GM18868 (cell line): ENCODE results near the gene SLC5A6.
"Not testable (repeated sequence)": the region's sequence is repeated elsewhere in the genome, so short reads cannot be mapped to it uniquely, and the experiment has no call there.

Experiments
- ATAC-seq: cut with Tn5 transposase; IDR thresholded peaks from one replicate; pipeline ENCODE4 v1.9.1; 2021; ENCODE audit warnings: mild to moderate bottlenecking, moderate library complexity; ENCODE audit not compliant: unreplicated experiment

SLC5A6 gene

DNA sequence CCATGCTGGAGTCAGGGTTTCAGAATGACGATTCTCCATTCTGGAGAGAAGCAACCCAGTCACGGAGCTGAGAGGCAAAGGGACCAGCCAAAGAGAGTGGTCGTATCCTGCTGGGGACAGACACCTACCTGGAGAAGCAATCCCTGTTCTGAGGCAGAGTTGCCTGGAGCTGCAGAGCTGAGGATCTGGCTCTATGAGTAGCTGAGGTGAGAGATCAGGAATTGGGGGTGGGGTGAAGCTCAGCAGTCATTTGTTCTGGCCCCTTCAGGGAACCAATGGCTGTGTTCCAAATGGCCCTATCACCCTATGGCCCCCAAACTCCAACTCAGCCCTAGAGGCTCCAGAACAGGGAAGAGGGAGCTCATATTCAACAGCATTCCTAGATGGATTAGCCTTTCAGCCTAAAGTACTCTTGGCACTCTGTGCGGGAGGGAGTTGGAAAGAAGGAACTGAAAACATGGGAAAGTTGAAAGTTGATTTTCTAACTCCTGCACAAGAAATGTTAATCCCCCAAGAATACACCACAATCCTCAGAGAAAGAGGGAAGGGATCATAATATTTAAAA, 3.5 kb downstream of the SLC5A6 start:
- no peak for ATAC-seq

DNA sequence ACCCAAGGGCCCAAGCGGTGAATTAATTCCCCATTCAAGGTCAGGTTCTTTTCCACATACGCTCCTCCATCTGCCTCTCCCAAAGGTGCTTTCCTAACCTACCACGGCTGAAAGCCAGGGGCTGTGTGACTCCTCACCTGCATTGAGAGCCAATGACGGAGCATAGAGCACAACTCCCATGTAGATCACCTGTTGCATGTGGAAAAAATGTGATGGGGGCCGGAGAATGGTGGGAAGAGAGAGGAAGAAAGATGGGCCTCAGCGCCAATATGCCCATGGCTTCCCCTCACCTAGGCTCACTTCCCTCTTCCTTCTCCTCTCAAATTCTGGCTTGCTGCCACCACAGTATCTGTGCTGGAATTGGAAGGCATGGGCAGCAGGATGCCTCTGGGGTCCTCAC, 5.7 kb downstream of the SLC5A6 start:
- no peak for ATAC-seq

DNA sequence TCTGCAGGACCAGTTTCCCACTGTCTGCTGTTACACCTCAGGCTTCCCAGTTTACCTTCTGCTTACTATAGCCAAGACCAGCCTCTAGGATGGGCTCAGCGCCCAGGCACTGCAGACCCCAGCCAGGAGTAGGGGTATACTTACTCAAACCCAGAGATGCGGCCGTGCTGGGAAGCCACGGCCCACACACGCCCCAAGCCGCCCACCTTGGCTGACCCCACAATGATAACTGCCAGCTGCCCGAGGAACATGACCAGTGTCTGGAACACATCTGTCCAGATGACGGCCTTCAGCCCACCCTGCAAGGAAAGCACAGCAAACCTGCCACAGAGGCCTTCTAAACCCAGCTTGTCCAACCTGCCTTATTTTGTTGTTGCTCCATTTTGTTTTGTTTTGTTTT, 6.9 kb downstream of the SLC5A6 start:
- ATAC-seq, result no peak

DNA sequence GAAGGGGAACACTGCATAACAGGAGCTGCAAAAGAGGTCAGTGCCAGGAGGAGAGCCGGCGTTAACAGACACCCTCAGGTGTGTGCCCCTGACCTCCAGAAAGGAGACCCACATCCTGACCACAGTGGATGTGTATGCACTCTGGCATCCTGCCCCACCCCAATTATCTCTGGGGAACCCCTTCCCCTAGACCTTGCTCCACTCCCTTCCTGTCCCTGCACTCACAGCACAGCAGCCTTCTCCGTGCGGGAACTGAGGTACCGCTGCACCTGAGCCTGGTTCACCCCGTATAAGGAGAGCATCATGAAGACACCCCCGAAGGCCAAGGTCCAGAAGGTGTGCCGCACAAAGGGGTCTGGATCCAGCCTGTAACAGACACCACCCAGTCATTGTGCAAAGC, 7.5 kb downstream of the SLC5A6 start:
- ATAC-seq, result no peak

DNA sequence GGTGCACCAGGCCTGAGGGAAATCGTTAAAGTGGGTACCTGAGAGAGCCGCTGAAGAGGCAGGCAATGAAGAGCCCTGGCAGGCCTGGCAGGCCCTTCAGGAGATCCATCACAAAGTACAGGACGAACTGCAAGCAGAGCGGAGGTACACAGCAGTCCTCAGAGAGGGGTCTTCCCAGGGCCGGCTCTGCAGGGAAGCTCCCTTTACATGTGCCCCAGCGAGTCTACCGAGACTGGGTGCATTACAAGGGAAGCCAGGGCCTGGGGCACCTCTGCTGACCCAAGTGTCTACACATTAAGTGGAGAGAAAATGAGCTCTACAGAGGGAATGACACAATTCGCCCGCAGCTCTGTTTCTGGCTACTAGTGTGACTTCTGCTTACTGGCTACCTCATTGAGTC, 8.3 kb downstream of the SLC5A6 start:
- ATAC-seq, result no peak

DNA sequence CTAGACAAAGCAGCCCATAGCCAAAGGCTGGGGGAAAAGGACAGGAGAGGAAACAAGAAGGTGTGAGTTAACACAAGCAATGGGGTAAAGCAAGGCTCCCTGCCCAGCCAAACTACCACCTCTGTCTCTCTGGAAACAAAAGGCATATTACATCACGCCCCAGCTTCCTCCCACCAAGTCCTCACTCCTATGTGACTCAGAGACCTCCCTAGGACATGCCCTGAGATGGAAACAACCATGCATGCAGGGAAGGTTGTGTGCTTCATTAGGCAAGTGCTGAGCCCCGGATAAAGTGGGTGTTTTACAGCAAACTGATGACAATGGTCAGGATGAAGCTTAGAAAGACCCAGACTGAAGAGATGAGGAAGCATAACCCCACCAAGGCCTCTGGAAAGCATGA, 9.2 kb downstream of the SLC5A6 start:
- no peak for ATAC-seq

DNA sequence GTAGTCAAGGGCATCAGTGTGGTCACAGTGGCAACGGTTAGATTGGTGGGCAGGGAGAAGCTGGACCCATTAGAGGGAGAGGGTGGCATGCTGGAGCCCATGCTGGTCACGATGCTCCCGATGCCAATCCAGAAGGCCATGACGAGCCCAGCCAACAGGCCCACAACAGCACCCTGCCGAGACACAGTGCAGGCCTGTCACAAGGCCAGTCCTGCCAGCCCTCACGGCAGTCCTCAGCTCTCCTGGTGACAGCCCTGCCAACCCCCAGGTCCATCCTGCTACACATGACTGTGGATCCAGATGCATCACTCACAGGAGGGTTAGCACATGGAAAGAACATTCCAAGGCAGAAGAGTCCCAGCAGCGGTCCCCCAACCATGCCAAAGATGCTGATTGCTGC, 10.4 kb downstream of the SLC5A6 start:
- no peak for ATAC-seq

DNA sequence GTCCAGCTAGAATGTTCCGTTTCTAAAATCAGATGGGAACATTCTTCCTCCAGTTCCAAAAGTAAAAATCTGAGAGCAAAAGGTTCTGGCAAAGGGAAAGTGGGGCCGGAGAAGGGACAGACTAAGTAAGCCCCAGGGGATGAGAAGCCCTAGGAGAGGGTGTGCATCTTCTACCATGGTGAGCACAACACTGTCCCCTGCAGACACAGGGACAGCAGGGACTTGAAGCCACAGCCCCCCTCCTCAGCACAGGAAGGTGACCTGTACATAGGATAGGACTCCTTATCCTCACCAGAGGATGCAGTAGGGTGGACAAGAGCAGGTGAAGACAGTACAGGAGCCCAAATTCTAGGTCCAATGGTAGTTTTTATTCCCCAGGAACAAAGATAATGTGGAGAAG, 12.8 kb downstream of the SLC5A6 start:
- no peak for ATAC-seq

DNA sequence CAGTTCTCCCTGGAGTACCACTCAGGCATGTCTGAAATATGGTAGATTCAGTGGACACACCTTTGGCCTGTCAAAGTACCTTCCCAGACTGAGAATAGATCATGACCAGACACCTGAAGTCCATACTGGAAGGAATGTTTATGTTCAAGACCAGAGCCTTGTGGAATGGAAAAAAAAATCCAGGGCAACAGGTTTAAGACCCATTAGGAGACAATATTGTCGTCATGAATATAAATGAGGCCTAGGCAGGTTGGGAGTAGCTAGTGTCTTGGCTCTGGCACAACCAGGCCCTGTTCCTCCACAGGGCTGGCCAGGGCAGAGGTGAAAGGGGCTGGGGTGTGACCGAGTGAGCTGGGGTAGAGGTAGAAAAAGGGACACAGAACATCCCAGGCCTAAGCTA, 13.4 kb downstream of the SLC5A6 start:
- no peak for ATAC-seq

DNA sequence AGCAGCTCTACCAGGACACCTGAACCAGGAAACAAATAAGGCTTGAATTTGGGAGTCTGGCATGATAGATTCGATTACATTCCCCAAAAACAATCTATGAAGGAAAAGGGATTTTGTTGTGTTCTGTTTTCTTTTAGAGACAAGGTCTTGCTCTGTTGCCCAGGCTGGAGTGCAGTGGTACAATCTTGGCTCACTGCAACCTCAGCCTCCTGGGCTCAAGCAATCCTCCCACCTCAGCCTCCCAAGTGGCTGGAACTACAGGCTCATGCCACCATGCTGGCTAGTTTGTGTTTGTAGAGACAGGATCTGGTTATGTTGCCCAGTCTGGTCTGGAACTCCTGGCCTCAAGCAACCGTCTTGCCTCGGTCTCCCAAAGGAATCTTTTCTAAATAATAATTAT, 14.0 kb downstream of the SLC5A6 start:
- ATAC-seq, result not testable (repeated sequence)

DNA sequence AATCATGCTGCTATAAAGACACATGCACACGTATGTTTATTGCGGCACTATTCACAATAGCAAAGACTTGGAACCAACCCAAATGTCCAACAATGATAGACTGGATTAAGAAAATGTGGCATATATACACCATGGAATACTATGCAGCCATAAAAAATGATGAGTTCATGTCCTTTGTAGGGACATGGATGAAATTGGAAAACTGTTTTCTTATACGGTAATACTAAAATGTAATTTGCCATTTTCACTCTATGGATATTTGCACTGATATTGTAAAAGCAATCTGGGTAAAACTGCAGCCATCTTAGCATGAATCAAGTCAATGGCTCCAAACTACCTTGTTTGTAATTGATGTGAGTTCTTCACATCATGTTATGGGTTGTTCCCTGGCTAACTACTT, 16.3 kb downstream of the SLC5A6 start:
- ATAC-seq, result not testable (repeated sequence)

DNA sequence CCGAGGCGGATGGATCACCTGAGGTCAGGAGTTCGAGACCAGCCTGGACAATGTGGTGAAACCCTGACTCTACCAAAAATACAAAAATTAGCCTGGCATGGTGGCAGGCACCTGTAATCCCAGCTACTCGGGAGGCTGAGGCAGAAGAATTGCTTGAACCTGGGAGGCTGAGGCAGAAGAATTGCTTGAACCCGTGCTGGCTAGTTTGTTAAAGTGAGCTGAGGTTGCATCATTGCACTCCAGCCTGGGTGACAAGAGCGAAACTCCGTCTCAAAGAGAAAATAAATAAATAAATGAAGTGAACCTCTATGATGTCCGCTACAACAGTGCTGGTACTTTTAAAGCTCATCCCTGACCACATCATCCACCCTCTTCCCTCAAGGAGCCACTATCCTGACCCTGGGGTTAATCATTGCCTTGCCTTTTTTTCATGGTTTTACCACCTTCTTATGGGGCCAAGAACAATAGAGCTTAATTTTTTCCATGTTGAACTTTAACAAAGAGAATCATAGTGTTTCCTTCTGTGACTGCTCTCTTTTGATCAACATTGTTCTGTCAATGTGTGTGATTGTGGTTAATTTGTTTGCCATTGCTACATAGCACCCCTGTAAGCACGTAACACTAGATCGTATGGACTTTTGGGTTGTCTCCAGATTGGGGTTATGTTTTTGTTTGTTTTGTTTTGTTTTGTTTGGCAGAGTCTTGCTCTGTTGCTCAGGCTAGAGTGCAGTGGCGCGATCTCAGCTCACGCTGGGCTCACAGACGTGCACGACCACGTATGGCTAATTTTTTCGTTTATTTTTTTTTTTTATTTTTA, 17.3 kb downstream of the SLC5A6 start:
- no peak for ATAC-seq

DNA sequence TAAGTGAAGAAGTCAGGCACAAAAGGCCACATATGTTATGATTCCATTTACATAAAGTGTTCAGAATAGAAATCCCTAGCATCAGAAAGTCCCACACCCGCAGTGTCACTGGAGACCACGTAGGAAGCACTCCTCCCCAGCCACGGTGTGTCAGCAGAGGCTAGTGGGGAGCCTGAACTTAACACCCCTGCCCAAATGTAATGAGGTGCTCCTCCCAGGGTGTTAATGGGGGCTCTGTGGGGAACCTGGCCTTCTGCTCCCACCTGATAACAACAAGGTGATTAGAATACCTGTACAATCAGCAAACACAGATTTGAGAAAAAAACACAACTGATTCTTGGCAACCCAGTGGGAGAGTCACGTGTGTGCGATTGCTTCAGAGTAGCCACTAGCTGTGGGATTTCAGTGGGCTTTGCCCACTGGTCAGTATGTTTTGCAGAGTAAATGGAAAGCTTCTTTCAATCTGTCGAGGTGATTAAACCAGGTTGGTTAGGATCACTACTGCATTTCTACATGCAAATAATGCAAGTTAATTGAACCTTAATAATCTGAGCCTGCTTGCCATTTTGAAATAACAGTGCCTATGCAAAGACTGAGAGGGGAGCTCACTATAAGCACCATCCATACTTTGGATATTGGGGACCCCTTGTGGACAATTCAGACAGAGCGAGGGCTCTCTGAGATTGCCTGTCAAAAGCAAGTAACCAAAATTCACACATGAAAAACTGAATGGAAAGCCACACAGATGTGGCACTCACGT, 20.8 kb downstream of the SLC5A6 start:
- no peak for ATAC-seq

DNA sequence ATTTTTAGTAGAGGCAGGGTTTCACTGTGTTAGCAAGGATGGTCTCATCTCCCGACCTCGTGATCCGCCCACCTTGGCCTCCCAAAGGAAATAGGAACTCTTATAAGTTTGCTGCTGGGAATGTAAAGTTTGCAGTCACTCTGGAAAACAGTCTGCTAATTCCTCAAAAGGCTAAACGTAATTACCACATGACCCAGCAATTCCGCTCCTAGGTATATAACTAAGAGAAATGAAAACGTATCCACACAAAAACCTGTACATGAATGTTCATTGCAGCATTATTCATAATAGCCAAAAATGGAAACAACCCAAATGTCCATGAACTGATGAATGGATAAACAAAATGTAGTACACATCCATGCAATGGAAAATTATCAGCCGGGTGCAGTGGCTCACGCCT, 22.1 kb downstream of the SLC5A6 start:
- no peak for ATAC-seq

DNA sequence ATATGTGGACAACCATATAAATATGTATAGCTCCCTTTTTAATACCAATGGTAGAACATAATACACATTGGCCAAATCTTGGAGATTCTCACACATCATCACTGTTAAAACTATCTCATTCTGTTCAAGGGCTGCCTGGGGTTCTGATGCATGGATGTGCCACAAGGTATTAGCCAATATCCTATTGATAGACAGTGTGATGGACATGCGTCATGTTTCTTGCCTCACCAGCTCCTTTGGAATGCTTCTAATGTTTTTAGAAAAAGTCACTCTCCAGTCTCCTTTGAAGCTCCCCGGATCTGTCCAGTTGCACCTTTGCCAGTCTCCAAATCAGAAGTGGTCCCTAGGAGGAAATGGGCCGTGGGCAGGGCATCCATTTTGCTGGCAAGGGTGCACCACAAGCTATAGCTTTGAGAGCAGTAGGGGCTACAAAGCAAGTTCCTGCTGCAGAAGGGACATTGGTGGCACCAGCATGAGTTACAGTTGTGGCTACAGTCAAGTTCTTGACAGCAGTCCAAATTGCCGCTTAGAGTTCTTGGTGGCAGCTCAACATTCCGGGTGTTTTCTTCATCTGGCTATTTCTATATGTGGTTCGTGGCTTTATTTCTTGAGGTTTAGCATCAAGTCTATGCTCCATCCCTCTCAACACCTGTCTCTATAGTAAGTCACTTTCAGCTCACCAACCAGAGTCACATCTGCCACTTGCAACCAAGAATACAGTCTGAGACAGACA, 25.3 kb downstream of the SLC5A6 start:
- no peak for ATAC-seq

DNA sequence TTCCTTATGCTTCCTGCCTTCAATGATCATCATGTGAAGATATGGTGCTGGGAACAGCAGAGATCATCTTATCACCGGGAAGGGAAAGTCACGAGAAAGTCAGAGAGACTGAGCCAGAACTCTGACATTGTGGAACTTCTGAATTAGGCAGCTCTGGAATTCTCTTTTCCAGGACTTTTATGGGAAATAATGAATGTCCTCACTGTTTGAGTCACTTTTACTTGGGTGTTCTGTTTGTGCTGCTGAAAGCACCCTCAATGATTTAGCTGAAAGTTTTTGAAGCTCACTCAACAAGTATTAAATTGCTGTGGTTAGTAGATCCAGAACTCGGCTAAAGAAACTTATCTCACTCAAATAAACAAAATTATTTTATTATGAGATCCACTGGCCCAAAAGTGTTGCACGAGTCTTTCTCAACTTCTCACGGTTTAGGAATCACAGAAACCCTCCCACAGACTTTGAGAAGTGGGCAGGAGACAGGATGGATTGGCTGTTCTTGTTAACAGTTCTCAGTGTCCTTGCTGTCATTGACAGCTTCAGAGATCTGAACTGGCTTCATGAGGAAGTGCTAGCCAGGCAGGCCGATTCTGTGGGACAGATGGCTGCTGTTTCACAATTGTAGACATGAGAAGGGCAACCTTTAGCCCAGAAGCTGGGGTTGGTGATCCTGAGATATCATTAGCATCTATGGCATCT, 26.6 kb downstream of the SLC5A6 start:
- no peak for ATAC-seq

DNA sequence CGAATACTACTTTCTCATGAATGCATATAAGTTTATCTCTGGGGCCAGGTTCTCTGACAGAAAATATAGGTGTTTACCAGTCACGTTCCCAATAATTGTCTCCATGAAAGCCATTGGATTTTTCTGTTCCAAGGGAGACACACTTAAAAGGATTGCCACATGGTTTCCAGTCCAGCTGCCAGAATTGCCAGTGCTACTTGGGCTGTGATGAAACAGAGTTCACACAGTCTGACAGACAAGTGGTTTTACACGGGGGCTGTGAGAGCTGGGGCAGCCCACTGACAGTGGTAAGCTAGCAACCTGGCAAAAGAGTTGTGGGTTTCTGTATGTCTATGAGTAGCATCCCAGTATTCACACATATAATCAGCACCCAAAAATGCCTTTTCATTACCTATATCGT, 28.0 kb downstream of the SLC5A6 start:
- ATAC-seq, result no peak

DNA sequence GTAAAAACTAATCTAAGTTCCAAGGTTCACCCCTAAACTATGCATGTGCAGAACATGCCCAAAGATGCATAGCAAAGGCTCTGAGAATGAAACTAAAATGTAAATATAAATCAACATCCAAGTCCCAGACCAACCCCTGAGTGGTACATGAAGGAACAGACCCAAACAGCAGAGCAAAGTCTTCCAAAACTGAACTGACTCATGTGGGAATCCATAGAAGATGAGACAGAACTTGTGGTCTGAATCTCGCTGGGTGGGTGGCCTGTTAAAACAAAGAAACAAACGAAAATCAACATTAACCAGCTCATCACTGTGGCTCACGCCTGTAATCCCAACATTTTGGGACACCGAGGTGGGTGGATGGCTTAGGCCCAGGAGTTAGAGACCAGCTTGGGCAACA, 29.7 kb downstream of the SLC5A6 start:
- ATAC-seq, result no peak

DNA sequence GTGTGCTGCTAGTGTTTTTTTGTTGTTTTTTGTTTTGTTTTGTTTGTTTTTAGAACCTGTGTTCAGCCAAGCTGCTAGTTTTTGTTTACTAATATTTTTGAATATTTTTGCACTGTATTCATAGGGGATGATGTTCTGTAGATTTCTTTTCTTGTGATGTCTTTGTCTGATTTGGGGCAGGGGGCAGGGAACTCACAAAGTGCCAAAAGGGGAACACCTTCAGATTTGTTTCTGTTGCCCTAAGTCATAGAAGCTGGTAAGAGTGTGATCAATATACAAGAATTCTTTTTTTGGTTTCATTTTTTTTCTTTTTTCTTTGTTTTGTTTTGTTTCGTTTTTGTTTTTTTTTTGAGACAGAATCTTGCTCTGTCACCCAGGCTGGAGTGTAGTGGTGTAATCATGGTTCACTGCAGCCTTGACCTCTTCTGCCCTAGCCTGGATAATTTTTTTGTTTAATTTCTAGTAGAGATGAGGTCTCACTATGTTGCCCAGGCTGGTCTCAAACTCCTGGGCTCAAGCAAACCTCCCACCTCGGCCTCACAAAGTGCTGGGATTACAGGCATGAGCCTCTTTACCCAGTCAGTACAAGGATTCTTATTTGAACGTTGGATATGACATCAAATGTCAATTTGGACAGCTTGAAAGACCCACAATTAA, 32.6 kb downstream of the SLC5A6 start:
- ATAC-seq, result no peak

DNA sequence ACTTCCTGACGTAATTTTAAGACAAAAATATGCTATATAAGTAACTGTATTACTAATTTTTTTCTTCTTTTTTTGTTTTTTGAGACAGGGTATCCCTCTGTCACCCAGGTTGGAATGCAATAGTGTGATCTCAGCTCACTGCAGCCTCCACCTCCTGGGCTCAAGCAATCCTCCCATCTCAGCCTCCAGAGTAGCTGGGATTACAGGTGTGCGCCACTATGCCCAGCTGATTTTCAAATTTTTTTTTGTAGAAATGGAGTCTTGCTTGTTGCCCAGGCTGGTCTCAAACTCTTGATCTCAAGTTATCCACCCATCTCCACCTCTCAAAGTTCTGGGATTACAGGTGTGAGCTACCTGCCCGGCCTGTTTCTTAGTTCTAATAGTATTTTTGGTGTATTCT, 33.6 kb downstream of the SLC5A6 start:
- no peak for ATAC-seq
